Measurements from ENCODE around the gene NACC2.

The NACC2 gene

DNA sequence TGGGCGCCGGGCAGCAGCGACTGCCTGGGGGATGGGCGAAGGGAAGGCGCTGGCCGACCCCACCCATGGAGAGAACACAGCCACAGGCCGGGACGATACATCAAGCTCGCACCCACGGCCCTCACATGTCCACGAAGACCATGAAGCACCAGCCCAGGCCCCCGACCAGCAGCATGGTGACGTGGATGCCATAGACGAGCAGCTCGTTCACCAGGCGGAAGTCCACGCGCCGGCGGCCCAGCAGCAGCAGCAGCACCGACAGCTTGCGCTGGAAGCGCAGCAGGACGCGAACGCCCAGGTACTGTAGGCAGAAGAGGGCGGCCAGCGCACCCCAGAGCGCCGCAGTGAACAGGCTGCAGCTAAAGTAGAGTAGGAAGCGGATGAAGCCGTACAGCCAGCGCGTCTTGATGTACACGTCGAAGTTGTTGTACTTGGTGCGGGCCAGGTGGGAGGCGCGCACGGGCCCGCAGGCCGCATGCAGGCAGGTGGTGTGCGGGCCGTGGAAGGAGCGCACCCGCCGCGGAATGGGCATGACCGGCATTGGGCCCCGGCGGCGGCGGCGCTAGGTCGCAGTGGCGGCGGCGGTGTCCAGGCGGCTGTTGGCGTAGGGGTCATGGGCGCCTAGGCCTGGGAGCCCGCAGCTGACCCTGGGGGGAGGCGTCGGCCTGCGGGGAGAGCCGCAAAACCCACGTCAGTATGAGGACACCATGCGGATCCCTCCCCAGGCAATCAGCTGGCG lies 21.4 kb upstream of the NACC2 start:
- in situ Hi-C loops (cut with MboI; ENCODE audit: low pct_unique_long_range_greater_than_20kb, low sequenced_read_pairs, unreplicated experiment): no loop called here

DNA sequence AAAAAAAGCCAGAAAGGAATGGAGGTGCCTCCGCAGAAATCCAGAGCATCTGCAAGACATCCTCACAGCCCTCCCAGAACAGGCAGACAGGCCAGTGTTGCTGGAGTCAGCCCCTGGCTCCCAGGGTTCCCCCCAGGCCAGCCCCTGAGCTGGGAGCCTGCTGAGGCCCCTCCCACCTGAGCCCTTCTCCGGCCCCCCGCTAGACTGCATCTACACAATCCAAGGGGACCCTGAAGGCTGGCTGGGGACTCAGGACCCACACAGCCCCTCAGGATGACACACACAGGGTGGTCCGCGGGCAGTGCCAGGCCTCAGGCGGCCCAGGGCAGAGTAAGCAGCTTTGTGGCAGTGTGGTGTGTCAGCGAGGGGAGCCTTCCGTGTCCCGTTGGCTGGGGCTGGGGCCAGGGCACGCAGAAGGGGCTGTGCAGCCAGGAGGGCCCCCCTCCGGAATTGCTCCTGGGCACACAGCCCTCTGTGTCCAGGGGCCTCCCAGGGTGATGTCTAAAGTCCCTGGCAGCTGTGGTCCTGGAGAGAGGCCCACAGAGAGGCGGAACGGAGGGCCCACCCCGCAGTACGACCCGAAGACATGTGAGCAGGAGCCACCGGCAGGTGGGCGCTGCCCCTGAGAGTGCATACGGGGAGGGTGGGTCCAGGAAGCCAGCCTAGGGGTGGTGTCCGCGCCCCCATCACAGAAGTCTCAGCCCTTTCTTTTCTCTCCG lies 20.7 kb upstream of the NACC2 start:
- in situ Hi-C loops (cut with MboI; ENCODE audit: low pct_unique_long_range_greater_than_20kb, low sequenced_read_pairs, unreplicated experiment): no loop called here
- no peak for DNase-seq (ENCODE audit: low spot score)
- TF ChIP-seq, protein P1, sequence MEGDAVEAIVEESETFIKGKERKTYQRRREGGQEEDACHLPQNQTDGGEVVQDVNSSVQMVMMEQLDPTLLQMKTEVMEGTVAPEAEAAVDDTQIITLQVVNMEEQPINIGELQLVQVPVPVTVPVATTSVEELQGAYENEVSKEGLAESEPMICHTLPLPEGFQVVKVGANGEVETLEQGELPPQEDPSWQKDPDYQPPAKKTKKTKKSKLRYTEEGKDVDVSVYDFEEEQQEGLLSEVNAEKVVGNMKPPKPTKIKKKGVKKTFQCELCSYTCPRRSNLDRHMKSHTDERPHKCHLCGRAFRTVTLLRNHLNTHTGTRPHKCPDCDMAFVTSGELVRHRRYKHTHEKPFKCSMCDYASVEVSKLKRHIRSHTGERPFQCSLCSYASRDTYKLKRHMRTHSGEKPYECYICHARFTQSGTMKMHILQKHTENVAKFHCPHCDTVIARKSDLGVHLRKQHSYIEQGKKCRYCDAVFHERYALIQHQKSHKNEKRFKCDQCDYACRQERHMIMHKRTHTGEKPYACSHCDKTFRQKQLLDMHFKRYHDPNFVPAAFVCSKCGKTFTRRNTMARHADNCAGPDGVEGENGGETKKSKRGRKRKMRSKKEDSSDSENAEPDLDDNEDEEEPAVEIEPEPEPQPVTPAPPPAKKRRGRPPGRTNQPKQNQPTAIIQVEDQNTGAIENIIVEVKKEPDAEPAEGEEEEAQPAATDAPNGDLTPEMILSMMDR (IDR thresholded peaks at IDR 0.05; ENCODE audit: extremely low read depth, insufficient read depth, missing control alignments): no peak

More for the DNA sequence above, 21.4 kb upstream of the NACC2 start:
- TF ChIP-seq, protein P1 (IDR thresholded peaks at IDR 0.05; ENCODE audit: extremely low read depth, insufficient read depth, missing control alignments): no peak
- no peak for DNase-seq (ENCODE audit: low spot score)

DNA sequence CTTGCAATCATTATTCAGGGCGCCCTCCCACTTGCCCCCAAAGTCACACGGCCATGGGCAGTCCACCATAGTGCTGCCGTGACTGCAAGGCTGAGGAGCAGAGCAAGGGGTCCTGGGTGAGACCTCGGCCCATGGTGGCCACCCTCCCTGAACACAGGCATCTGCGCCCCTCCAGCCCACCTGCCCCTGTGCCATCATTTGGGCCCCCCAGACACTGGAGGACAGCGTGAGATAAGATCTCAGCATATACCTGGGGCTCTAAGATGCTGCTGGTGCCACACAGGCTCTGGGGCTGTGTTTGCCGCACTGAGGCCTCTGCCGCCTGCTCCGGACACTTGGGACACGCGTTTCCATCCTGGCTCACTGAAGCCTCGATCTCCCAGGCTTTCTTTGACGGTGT lies 20.1 kb upstream of the NACC2 start:
- in situ Hi-C loops (cut with MboI; ENCODE audit: low pct_unique_long_range_greater_than_20kb, low sequenced_read_pairs, unreplicated experiment): no loop called here
- DNase-seq (ENCODE audit: low spot score): no peak
- TF ChIP-seq, protein P1 (IDR thresholded peaks at IDR 0.05; ENCODE audit: extremely low read depth, insufficient read depth, missing control alignments): no peak

DNA sequence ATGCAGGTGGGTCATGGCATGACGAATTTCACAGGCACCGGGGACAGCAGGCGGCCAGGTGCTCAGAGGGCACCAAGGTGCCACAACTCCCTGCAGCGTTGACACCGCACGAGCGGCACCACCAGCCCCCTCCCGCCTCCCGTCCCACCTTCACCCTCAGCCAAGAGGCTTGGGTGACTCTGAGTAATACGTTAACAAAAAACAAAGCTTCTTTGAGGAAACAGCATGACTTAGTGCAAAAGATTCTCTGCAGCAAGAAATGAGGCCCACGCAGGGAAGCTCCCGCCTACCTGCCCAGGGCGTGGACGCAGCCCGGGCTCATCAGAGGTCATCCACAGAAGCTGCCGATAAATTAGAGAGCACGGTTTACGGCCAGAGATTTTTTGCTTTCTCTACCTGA lies 19.5 kb upstream of the NACC2 start:
- DNase-seq (ENCODE audit: low spot score): no peak
- in situ Hi-C loops (cut with MboI; ENCODE audit: low pct_unique_long_range_greater_than_20kb, low sequenced_read_pairs, unreplicated experiment): no loop called here
- TF ChIP-seq, protein P1 (IDR thresholded peaks at IDR 0.05; ENCODE audit: extremely low read depth, insufficient read depth, missing control alignments): no peak

DNA sequence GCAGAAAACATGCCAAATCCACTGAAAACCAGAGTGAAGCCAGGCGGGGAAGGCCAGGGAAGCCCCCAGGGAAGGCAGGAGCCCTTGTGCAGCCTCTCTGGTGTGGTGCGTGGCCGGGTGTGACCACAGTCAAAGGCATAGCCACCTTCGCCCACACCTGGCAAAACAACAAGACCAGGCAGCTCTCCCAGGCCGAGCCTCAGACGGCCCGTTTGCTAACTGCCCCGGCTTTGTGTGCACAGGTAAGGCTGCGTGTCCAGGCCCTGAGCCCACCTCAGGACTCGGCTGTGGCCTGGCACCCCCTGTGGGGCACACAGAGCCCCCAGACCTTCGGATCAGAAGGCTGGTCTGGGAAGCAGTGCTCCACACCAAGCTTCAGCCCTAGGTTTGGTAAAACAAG lies 17.5 kb upstream of the NACC2 start:
- no peak for DNase-seq (ENCODE audit: low spot score)
- TF ChIP-seq, protein P1 (IDR thresholded peaks at IDR 0.05; ENCODE audit: extremely low read depth, insufficient read depth, missing control alignments): no peak
- in situ Hi-C loops (cut with MboI; ENCODE audit: low pct_unique_long_range_greater_than_20kb, low sequenced_read_pairs, unreplicated experiment): no loop called here

DNA sequence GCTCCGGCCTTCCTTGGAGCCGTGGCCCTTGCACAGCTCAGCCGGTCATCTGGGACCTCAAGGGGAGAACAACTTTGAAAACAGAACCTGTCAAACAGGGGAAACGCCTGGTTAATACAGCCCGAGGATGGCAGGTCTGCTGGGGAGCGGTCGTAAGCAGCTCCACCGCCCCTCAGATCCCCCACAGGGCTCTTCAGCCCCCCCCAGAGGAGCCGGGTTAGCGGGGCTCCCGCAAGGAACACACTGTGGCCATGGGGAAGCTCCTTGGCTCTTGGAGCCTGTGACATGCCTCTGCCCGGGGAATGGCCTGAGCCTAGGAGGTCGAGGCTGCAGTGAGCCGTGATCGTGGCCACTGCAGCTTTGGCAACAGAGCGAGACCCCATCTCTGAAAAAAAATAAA lies 16.8 kb upstream of the NACC2 start:
- TF ChIP-seq, protein P1 (IDR thresholded peaks at IDR 0.05; ENCODE audit: extremely low read depth, insufficient read depth, missing control alignments): no peak
- DNase-seq (ENCODE audit: low spot score): no peak
- in situ Hi-C loops (cut with MboI; ENCODE audit: low pct_unique_long_range_greater_than_20kb, low sequenced_read_pairs, unreplicated experiment): no loop called here

Measured in GM13977 (cell line).